B cell (primary cell): Measurements from ENCODE around the gene SSBP2. TPM values are rescaled to one million over a fixed set of nuclear protein-coding genes. Genes with fewer than 3 reads are reported as not detected.

ENCODE experiments used
- ATAC-seq: fragments of 200-7000 bp; cut with Tn5 transposase; one replicate; pipeline ENCODE4 v1.10.0; 2021; ENCODE audit warnings: low read depth, mild to moderate bottlenecking, moderate number of reproducible peaks, moderate library complexity
- CTCF ChIA-PET: fragments of 350-600 bp; sonication (Branson Sonifier 250); formaldehyde crosslinking; loops from one replicate; lab custom pipeline; 2021; ENCODE audit warnings: antibody characterized with exemption, inconsistent platforms; lab: Charles Lee
- POLR2A ChIA-PET: fragments of 350-600 bp; sonication (Branson Sonifier 250); formaldehyde crosslinking; loops from one replicate; lab custom pipeline; 2021; ENCODE audit warnings: antibody characterized with exemption; lab: Charles Lee
- DNase-seq: peaks from one replicate; pipeline ENCODE4 v3.0.0; 2013
- H2AFZ ChIP-seq: 2 replicates; pipeline ENCODE4 v1.6.1; 2012; ENCODE audit warnings: mild to moderate bottlenecking, low read depth, low read length; ENCODE audit not compliant: insufficient read depth, poor library complexity, severe bottlenecking
- H3K27ac ChIP-seq, 2 donors: 1 replicate in 1 of 2; 2 replicates in 1 of 2; pipeline ENCODE4 v1.5.1; 2012 to 2013; ENCODE audit warnings: low read length in 2 of 2, mild to moderate bottlenecking in 2 of 2, moderate library complexity in 1 of 2
- H3K27me3 ChIP-seq, 4 experiments: fragments of 200-600 bp in 1 of 4; sonication (generic) in 1 of 4; replicated peaks in 1 of 4; 1 replicate in 2 of 4; 2 replicates in 2 of 4; pipeline versions ENCODE4 v1.6.1 to v1.7.0; 2013 to 2016; ENCODE audit warnings: low read length in 3 of 4, mild to moderate bottlenecking in 2 of 4, mixed read lengths in 1 of 4, moderate library complexity in 1 of 4; ENCODE audit not compliant: insufficient read depth in 4 of 4, control insufficient read depth in 3 of 4; ENCODE audit errors: control extremely low read depth in 1 of 4
- H3K36me3 ChIP-seq, 2 experiments: replicated peaks in 1 of 2; 1 replicate in 1 of 2; 2 replicates in 1 of 2; pipeline versions ENCODE4 v1.6.1 to v1.7.1; 2013; ENCODE audit warnings: low read length in 1 of 2; ENCODE audit not compliant: insufficient read depth in 2 of 2, control insufficient read depth in 1 of 2; ENCODE audit errors: control extremely low read depth in 1 of 2, extremely low read depth in 1 of 2
- H3K4me1 ChIP-seq, 2 donors: fragments of 200-600 bp in 1 of 2; sonication (generic) in 1 of 2; 1 replicate in 1 of 2; 2 replicates in 1 of 2; pipeline versions ENCODE4 v1.5.1 to v1.6.1; 2013 to 2017; ENCODE audit warnings: low read length in 2 of 2; ENCODE audit not compliant: control insufficient read depth in 2 of 2, insufficient read depth in 2 of 2
- H3K4me2 ChIP-seq: replicated peaks from 2 replicates; pipeline ENCODE3; 2012; ENCODE audit warnings: mild to moderate bottlenecking, low read depth, low read length; ENCODE audit not compliant: poor library complexity, severe bottlenecking
- H3K4me3 ChIP-seq, 5 experiments: fragments of 200-600 bp in 1 of 5; sonication (generic) in 1 of 5; 1 replicate in 3 of 5; 2 replicates in 2 of 5; pipeline versions ENCODE4 v1.5.1 to v1.7.0; 2011 to 2016; ENCODE audit warnings: low read length in 4 of 5, mild to moderate bottlenecking in 4 of 5, low read depth in 2 of 5, control low read depth in 1 of 5, moderate library complexity in 1 of 5; ENCODE audit not compliant: insufficient read depth in 1 of 5; ENCODE audit errors: control extremely low read depth in 1 of 5, extremely low read depth in 1 of 5
- H3K79me2 ChIP-seq: fragments of 200-600 bp; sonication (generic); one replicate; pipeline ENCODE4 v1.6.0; 2016; ENCODE audit warnings: low read length; ENCODE audit not compliant: control insufficient read depth, insufficient read depth
- H3K9ac ChIP-seq: fragments of 200-600 bp; sonication (generic); 2 replicates; pipeline ENCODE4 v1.6.1; 2017; ENCODE audit warnings: mild to moderate bottlenecking, low read length, moderate library complexity
- H3K9me3 ChIP-seq, 3 donors: one replicate each; pipeline versions ENCODE4 v1.6.1 to v1.7.1; 2013; ENCODE audit warnings: low read length in 2 of 3; ENCODE audit not compliant: control insufficient read depth in 2 of 3, insufficient read depth in 1 of 3; ENCODE audit errors: control extremely low read depth in 1 of 3
- H4K20me1 ChIP-seq: 2 replicates; pipeline ENCODE4 v1.6.0; 2012; ENCODE audit warnings: mild to moderate bottlenecking, low read length; ENCODE audit not compliant: insufficient read depth, control insufficient read depth, poor library complexity, severe bottlenecking
- H3K27ac Mint-ChIP-seq: one replicate; pipeline ENCODE4 v1.8.0; 2021; ENCODE audit warnings: mixed read lengths
- H3K27me3 Mint-ChIP-seq: one replicate; pipeline ENCODE4 v1.8.0; 2021; ENCODE audit warnings: mixed read lengths
- H3K4me1 Mint-ChIP-seq: one replicate; pipeline ENCODE4 v1.8.0; 2021; ENCODE audit warnings: mixed read lengths
- H3K4me3 Mint-ChIP-seq: one replicate; pipeline ENCODE4 v1.8.0; 2021; ENCODE audit warnings: mixed read lengths
- H3K9me3 Mint-ChIP-seq: one replicate; pipeline ENCODE4 v1.8.0; 2022; ENCODE audit warnings: mixed read lengths; ENCODE audit not compliant: insufficient read depth
- EZH2 ChIP-seq: IDR thresholded peaks from 2 replicates; pipeline ENCODE4 v1.6.1; 2012; ENCODE audit warnings: borderline replicate concordance, low read depth, mild to moderate bottlenecking, moderate library complexity, low read length; ENCODE audit not compliant: insufficient read depth, poor library complexity, severe bottlenecking
- WGBS: methylation state at CpG from one replicate; pipeline ENCODE4 v1.1.5; 2013; ENCODE audit warnings: missing lambda C conversion rate; ENCODE audit not compliant: insufficient coverage; 5-methylcytosine and 5-hydroxymethylcytosine counted together
- intact Hi-C: fragments of 100-400 bp; cut with micrococcal nuclease; formaldehyde crosslinking; loops from one replicate; pipeline ENCODE4 v1.10.0; 2022
- polyA plus RNA-seq: library from polyadenylated mRNA; depleted of rRNA; stranded (reverse); fragments of >200 nt; gene quantifications from 2 replicates; pipeline ENCODE4 v1.2.3, GENCODE V29; 2012
- total RNA-seq, 2 donors: library from RNA; stranded (reverse); fragments of 120-200 nt in 1 of 2; gene quantifications; 1 replicate in 1 of 2; 2 replicates in 1 of 2; pipeline versions ENCODE4 v1.2.3 to v1.2.4, GENCODE V29; 2013 to 2022
- TF ChIP-seq, protein P1 (sequence below): fragments of 200-600 bp; IDR thresholded peaks from one replicate; pipeline ENCODE4 v1.8.0; 2022; ENCODE audit warnings: antibody characterized with exemption, mild to moderate bottlenecking

The SSBP2 gene
- total and polyA plus RNA-seq, 2 donors (not counting 1 experiment from before 2014, with no cell fraction given), result 40.9 to 49.6 TPM

DNA sequence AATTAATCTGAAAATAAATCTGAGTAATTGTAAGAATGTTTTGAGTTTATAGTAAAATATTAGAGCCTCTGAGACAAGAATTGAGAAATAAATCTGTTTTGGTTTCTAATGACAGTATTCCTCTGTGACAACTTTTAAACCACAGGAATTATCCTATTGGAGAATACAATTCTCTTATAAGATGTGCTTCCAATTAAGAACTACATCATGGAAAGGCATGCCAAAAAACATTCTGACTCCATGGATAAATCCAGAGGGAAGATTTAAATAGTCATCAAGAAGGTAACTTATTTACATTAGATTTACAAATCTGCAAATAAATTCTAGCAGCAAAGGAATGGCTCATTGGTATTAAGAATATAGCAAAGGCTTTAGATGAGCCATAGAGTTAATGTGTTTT, 178.7 kb downstream of the SSBP2 start:
- peaks cover 8% of the 10 kb centered on the region for H3K4me1 Mint-ChIP-seq
- CTCF ChIA-PET, result no interaction called here
- intact Hi-C loops, result loop anchor here (10.0 kb wide), 1 partner anchor 163 kb away; no protein-coding TSS in a partner anchor
- peaks cover 0 to 5% of the 10 kb centered on the region in 2 donors for H3K4me1 ChIP-seq
- H3K9ac ChIP-seq, result no peak overlapping the region
- no peak overlapping the region for H3K27ac Mint-ChIP-seq
- no peaks in the 10 kb centered on the region for H3K27me3 ChIP-seq
- H3K27me3 Mint-ChIP-seq, result no peaks in the 10 kb centered on the region
- no peak overlapping the region for H3K4me3 ChIP-seq
- H3K9me3 Mint-ChIP-seq, result no peaks in the 10 kb centered on the region
- POLR2A ChIA-PET, result no interaction called here
- H3K27ac ChIP-seq, result no peak overlapping the region
- no peak overlapping the region for H3K4me3 Mint-ChIP-seq
- no peak overlapping the region for H3K4me2 ChIP-seq
- H3K79me2 ChIP-seq, result peaks cover 11% of the 10 kb centered on the region
- no peak for ATAC-seq
- no peak overlapping the region for H2AFZ ChIP-seq
- DNase-seq, result no peak
- peaks cover 0 to 1% (median 0%) of the 10 kb centered on the region in 3 donors for H3K9me3 ChIP-seq
- peaks cover 0 to 7% of the 10 kb centered on the region in 2 experiments for H3K36me3 ChIP-seq
- TF ChIP-seq, protein P1, sequence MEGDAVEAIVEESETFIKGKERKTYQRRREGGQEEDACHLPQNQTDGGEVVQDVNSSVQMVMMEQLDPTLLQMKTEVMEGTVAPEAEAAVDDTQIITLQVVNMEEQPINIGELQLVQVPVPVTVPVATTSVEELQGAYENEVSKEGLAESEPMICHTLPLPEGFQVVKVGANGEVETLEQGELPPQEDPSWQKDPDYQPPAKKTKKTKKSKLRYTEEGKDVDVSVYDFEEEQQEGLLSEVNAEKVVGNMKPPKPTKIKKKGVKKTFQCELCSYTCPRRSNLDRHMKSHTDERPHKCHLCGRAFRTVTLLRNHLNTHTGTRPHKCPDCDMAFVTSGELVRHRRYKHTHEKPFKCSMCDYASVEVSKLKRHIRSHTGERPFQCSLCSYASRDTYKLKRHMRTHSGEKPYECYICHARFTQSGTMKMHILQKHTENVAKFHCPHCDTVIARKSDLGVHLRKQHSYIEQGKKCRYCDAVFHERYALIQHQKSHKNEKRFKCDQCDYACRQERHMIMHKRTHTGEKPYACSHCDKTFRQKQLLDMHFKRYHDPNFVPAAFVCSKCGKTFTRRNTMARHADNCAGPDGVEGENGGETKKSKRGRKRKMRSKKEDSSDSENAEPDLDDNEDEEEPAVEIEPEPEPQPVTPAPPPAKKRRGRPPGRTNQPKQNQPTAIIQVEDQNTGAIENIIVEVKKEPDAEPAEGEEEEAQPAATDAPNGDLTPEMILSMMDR, result no peak
- TF ChIP-seq EZH2, result no peak
- no peaks in the 10 kb centered on the region for H4K20me1 ChIP-seq

DNA sequence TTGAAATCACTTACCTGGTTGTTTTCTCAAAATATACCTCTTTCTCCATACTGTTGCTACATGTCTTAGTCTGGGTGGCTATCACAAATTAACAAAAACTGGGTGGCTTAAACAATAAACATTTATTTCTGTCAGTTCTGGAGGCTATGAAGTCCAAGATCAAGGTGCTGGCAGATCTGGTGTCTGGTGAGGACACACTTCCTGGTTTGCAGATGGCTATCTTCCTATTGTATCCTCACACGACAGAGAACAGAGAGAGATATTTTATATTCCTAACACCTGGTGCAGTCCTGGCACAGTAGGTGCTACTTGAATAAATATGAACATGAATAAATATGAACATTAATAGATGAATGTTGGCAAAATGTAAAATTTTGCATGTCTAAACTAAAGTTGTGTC, 192.7 kb downstream of the SSBP2 start:
- Histone ChIP-seq H3K36me3 (peaks cover 0 to 2% of the 10 kb centered on the region in 2 experiments), H3K27ac (no peak overlapping the region), H4K20me1 (no peaks in the 10 kb centered on the region), H3K9me3 (no peaks in the 10 kb centered on the region), H2AFZ (no peak overlapping the region), H3K27me3 (no peaks in the 10 kb centered on the region), H3K4me1 (peaks cover 0 to 3% of the 10 kb centered on the region in 2 donors), H3K9ac (no peak overlapping the region), H3K4me3 (no peak overlapping the region), H3K79me2 (peaks cover 4% of the 10 kb centered on the region), H3K4me2 (no peak overlapping the region)
- peaks cover 6% of the 10 kb centered on the region for H3K4me1 Mint-ChIP-seq
- CTCF ChIA-PET, result no interaction called here
- DNase-seq (no peak), ATAC-seq (no peak)
- POLR2A ChIA-PET, result no interaction called here
- no peak overlapping the region for H3K27ac Mint-ChIP-seq
- H3K4me3 Mint-ChIP-seq, result no peak overlapping the region
- WGBS, result no CpG with 5 or more reads among the region's 1 CpG
- TF ChIP-seq, protein P1, result no peak
- TF ChIP-seq EZH2, result no peak
- no peaks in the 10 kb centered on the region for H3K27me3 Mint-ChIP-seq
- intact Hi-C loops, result no loop called here
- H3K9me3 Mint-ChIP-seq, result no peaks in the 10 kb centered on the region
